NCI-H1417 treated with DMSO at 0.1 percent for 48 hours (cell line): ENCODE results near the gene CD300E.

Source experiments
- DNase-seq: peaks from one replicate; lab custom pipeline; 2025; lab: John Stamatoyannopoulos, UW

Gene CD300E

DNA sequence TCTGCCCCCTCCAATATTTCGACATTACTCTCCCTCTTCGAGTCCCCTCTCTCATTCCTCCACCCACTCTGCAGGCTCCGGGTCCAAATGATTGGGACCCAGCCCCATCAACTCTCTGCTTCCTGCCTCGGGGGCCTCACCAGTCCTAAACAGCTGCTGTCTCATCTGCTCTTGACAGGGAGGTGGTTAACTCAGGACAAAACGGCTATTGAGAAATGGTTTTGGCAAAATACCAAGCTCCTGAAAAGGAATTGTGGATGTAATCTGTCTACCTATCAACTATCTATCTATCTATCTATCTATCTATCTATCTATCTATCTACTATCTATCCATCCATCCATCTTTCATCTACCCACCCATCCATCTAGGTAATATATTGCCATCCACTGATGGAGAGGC is 58.4 kb downstream of the CD300E start:
- no peak for DNase-seq

DNA sequence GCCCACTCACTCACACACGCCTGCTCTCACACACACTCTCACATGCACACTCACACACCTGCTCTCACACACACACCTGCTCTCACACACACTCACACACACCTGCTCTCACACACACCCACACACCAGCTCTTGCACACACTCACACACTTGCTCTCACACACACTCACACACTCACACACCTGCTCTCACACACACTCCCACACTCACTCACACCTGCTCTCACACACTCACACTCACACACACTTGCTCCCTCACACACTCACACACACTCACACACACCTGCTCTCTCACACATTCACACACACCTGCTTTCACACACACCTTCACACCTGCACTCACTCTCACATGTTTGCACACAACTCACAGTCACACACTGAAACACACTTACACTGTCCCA is 60.2 kb downstream of the CD300E start:
- no peak for DNase-seq

DNA sequence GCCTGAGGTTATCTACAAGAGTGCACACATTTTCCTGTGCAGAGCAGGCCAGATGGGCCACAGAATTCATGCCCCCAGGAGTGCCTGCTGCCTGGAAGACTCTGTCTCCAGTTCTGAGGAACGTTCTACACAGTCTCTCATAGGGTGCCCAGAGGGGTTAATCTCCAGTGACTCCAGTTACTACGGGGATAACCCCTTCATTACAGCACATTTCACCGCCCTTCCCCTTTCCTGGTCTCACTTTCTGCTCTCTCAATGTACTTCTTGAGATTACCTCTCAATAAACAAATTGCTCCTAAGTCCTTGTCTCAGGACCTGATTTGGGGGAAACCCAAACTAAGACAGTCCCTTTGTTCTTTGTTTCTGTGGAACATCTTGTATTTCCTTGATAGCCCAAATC is 62.0 kb downstream of the CD300E start:
- no peak for DNase-seq
